GM11168 (cell line): ENCODE data around the gene ZEB2.

Experiments
- in situ Hi-C: fragments of 300-500 bp; cut with MboI; formaldehyde crosslinking; loops from one replicate; pipeline ENCODE4 v1.12.0; 2022; ENCODE audit warnings: low sequenced_read_pairs; ENCODE audit not compliant: unreplicated experiment

Gene ZEB2

GRCh38 chr2:144455987-144456386, 63.9 kb downstream of the ZEB2 start:
- in situ Hi-C loops, result no loop called here

DNA sequence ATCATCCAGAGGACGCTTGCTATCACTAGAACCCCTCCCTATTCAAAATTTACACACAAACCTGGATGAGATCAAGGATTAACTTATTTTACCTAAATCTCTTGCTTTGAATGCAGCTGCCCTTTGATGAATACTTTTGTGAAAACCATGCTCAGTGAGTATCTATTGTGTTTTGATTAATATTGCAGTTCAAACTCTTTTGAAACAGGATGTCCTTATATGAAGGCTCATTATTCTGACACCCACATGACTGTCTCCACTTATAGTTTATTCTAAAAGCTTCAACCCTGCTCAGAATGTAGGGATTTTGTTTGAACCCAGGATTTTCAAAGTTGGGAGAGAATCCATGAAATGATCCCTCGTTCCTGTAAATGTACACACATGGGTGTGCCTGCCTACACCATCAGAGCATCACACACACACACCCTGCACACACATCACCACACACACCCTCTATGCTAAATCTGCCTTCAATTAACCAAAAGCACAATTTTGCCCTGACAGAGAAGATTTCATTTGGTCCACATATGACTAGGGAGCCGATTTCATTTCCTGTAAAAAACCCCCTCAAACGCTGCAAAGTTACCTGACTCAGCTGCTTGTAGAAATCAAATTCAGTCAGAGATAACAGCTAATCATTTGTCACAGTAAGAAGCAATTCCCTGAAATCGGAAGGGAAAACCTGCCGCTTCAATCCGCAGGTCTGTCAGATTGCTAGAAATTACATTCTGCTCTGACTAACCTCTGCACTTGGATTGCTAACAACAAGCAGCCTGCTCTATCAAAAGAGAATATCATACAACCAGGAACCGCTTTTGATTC, 65.2 kb downstream of the ZEB2 start:
- in situ Hi-C loops, result no loop called here

GRCh38 chr2:144453486-144454158, 66.3 kb downstream of the ZEB2 start:
- in situ Hi-C loops, result no loop called here

- in situ Hi-C loops, result no loop called here
Observed at GRCh38 chr2:144452989-144453336, 67.0 kb downstream of the ZEB2 start.

DNA sequence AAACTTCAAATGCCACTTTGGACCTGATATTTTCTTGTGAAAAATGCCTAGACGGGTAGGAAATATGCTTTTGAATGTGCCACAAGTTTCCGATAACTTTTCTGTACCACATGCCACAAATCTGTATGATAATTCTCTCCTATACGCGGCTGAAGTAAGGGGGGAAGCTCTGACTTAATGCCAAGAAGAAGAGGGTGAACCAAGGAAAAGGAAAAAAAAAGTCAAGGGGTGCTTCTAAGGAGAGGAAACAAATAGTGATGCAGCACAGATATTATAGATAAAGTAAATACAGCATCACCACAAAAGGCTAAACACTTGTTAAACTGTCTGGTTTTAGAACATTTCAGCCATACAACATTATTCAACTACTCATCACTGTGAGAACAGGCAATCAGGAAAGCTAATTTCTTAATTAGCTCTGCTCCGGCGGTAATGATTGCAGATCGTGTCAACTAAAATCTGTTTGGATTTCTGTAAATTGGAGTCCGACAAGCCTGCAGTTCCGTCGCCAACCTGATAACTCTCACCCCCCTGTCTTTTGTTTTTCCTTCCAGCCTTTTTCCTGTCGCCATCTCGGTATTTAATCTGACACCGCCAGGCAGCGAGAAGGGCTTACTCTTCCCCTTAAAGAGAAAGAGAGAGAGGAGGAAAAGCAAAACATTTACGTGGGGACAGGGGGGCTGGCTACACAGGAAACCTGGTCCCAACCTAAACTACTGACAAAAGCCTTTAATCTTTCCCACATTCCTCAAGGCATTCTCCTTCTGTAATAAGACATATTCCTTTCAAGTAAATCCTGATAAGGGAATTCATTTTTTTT, 67.5 kb downstream of the ZEB2 start:
- in situ Hi-C loops, result no loop called here

DNA sequence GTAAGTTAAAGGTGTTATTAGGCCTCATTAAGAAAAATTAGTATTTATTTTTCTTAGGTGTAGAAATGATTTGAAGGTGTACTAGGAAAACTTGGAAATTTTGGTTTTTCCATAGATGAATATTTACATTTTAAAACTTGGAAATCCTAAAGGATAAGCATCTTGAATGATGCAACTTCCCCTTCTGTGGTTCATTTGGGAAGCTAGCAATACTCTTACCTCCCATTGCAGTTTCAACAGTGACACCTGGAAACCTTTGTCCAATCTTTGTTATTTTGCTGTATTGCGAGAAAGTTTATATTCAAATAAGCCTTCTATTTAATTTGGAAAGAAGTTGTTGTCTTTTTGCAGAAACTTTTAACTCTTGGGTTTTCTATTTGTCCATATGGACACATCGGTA, 68.5 kb downstream of the ZEB2 start:
- in situ Hi-C loops, result no loop called here

- in situ Hi-C loops, result no loop called here
Observed at GRCh38 chr2:144449028-144449406, 70.9 kb downstream of the ZEB2 start.

- in situ Hi-C loops, result no loop called here
Observed at GRCh38 chr2:144448389-144449027, 71.4 kb downstream of the ZEB2 start.

DNA sequence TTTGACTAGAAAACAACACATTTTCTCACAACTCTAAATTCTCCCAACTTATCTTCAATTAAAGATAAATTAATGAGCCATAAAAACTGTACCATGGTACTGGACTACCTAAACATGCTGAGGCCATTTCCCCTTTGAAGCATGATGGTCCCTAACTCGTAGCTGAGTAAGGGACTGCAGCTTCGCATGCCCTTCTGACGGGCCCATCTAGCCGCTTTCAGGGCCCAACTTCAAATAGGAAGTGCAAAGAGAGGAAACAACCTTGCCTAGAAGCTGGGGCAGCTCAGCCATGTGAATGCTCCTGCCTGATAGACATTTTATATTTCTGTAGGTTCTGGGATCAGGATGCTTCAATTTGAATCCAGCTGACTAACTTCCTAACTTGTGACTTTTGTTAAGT, 72.4 kb downstream of the ZEB2 start:
- in situ Hi-C loops, result no loop called here

- in situ Hi-C loops, result no loop called here
Observed at GRCh38 chr2:144446136-144446535, 73.8 kb downstream of the ZEB2 start.

GRCh38 chr2:144445196-144445595, 74.7 kb downstream of the ZEB2 start:
- in situ Hi-C loops, result no loop called here

DNA sequence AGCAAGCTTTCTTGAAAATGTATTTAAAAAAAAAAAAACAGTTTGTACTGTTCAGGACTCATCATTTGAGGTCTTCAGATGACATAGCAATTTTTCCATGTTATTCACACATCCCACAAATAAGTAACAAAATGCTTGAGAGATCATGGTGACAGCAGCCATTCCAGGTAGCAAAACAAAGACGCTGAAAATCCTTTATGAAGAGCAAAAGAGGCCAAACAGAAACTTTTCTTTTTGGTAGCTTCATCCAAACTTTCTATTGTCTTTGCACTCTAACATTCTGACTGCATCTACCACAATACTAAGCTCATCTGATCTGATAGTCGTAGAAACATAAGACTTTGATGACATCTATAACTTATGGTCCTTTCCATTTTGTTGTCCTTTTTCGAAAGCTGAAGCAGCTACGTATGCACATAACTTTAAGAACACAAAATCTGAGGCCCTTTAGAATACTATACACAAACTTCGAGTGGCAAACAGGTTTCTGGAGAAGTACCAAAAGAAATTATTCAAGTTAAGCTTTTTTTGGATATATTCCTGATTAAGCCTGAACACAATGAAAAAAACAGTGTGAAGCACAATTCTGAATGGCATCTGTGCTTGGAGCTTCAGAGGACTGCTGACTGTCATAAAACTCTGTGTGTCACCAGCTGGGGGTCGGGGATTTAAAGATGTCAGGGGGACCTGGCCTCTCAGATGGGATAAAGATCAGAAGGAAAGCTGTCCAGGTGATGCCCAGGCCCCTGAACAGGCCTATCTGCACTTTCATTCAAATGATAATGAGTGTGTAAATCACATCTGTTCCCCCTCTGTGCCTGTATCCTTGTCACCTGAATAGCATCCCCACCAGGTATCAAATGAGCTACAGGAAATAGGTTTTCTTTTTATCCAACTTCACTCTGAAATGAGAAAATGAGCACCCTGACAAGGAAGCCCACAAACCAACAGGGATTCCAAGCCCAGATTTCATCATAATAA, 75.8 kb downstream of the ZEB2 start:
- in situ Hi-C loops, result no loop called here

GRCh38 chr2:144441711-144442141, 78.2 kb downstream of the ZEB2 start:
- in situ Hi-C loops, result no loop called here

DNA sequence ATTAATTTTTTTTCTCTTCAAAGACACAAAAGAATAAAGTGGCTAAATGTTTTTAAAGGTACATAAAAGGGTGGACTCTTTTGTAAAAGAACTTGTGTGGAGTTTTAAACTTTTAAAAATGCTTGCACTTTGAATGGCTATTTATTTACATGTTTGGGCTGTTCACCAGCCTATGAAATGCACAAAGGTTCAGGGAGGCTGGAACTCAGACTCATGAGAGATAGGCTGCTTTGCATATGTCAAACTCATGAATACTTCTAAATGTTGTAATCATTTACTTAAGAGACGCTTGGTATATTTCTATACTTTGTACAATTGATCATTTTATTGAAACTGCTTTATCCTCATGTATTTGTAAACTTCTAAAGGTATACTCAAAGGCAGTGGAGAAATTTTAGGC, 79.9 kb downstream of the ZEB2 start:
- in situ Hi-C loops, result no loop called here

GRCh38 chr2:144438801-144439631, 80.9 kb downstream of the ZEB2 start:
- in situ Hi-C loops, result no loop called here

GRCh38 chr2:144437636-144438035, 82.3 kb downstream of the ZEB2 start:
- in situ Hi-C loops, result no loop called here

GRCh38 chr2:144434425-144435222, 85.3 kb downstream of the ZEB2 start:
- in situ Hi-C loops, result no loop called here

- in situ Hi-C loops, result no loop called here
Observed at GRCh38 chr2:144432921-144433320, 87.0 kb downstream of the ZEB2 start.
